HG03520 (cell line): ENCODE results near the gene CARNS1.

Experiments
- ATAC-seq: cut with Tn5 transposase; IDR thresholded peaks from one replicate; pipeline ENCODE4 v1.9.1; 2021; ENCODE audit warnings: mild to moderate bottlenecking, moderate library complexity; ENCODE audit not compliant: unreplicated experiment

Gene CARNS1

GRCh38 chr11:67375320-67376055 is 40.0 kb upstream of the CARNS1 start:
- ATAC-seq = no peak

- ATAC-seq = no peak
Measured at GRCh38 chr11:67376063-67376820, 39.2 kb upstream of the CARNS1 start.

GRCh38 chr11:67376873-67377808 is 38.3 kb upstream of the CARNS1 start:
- ATAC-seq = no peak

- ATAC-seq = no peak
Measured at GRCh38 chr11:67378544-67378943, 36.9 kb upstream of the CARNS1 start.

- no peak for ATAC-seq
Measured at GRCh38 chr11:67379061-67380058, 36.1 kb upstream of the CARNS1 start.

GRCh38 chr11:67381244-67381972 is 34.1 kb upstream of the CARNS1 start:
- ATAC-seq = no peak

- ATAC-seq = no peak
Measured at GRCh38 chr11:67382276-67383136, 33.0 kb upstream of the CARNS1 start.

GRCh38 chr11:67384851-67385366 is 30.6 kb upstream of the CARNS1 start:
- no peak for ATAC-seq

GRCh38 chr11:67387069-67387468 is 28.4 kb upstream of the CARNS1 start:
- no peak for ATAC-seq

- no peak for ATAC-seq
Measured at GRCh38 chr11:67387518-67387917, 28.0 kb upstream of the CARNS1 start.

GRCh38 chr11:67389477-67389876 is 26.0 kb upstream of the CARNS1 start:
- ATAC-seq = no peak

- ATAC-seq = no peak
Measured at GRCh38 chr11:67390947-67391303, 24.6 kb upstream of the CARNS1 start.

GRCh38 chr11:67391304-67392182 is 23.9 kb upstream of the CARNS1 start, which contains the start of gene RAD9A:
TSS of gene RAD9A (plus strand) at chr11:67391986. CDS start at chr11:67392045, 59 bp downstream.
- ATAC-seq = peak; percentile 45

GRCh38 chr11:67392183-67392715 is 23.2 kb upstream of the CARNS1 start:
- ATAC-seq = no peak

- no peak for ATAC-seq
Measured at GRCh38 chr11:67393437-67393836, 22.0 kb upstream of the CARNS1 start.

- ATAC-seq = no peak
Measured at GRCh38 chr11:67393990-67394389, 21.5 kb upstream of the CARNS1 start.
